ENCODE measurements around the gene SSPN.
"Not testable (repeated sequence)": the region's sequence is repeated elsewhere in the genome, so short reads cannot be mapped to it uniquely, and the experiment has no call there.

The SSPN gene

DNA sequence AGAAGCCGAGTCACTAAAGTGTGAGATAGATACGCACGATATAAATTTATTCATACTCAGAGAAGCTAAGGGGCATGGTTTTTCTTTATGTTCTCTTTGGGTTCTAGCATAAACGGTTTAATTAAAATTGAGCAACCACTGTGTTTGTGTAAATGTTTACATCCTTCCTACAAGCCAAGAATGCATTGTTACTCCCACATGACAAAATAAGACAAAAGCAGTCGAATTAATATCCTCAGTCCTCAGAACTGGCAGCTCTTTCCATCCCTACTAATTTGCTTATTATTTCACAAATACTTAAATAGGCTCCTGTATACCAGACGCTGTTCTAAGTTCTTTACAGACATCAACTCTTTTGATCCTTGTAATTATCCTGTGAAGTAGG lies 32.0 kb downstream of the SSPN start:
- no peak overlapping the region for H3K4me3 ChIP-seq (ENCODE audit: low read depth, low read length)
- TF ChIP-seq, protein P1, sequence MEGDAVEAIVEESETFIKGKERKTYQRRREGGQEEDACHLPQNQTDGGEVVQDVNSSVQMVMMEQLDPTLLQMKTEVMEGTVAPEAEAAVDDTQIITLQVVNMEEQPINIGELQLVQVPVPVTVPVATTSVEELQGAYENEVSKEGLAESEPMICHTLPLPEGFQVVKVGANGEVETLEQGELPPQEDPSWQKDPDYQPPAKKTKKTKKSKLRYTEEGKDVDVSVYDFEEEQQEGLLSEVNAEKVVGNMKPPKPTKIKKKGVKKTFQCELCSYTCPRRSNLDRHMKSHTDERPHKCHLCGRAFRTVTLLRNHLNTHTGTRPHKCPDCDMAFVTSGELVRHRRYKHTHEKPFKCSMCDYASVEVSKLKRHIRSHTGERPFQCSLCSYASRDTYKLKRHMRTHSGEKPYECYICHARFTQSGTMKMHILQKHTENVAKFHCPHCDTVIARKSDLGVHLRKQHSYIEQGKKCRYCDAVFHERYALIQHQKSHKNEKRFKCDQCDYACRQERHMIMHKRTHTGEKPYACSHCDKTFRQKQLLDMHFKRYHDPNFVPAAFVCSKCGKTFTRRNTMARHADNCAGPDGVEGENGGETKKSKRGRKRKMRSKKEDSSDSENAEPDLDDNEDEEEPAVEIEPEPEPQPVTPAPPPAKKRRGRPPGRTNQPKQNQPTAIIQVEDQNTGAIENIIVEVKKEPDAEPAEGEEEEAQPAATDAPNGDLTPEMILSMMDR (IDR thresholded peaks at IDR 0.05; ENCODE audit: low read depth, low read length), result no peak

DNA sequence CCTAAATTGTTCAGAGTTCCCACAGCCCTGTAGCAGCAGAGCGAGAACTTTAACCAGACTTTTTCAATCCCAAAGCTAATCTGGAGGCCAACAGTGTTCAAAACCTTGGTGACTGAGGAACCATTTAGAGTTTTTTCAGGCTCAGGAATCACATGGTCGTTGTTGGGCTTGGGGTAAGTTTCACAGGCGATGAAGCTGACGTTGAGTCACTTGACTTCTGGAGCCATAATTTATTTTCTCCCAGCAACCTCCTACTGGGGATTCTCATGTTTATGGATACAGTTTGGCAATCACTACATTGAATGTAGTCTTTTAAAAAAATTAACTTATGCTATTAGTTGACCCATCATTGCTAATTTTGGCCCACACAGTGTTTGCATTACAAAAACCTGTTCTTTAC lies 34.5 kb downstream of the SSPN start:
- H3K4me3 ChIP-seq (ENCODE audit: low read depth, low read length), result no peak overlapping the region
- TF ChIP-seq, protein P1 (IDR thresholded peaks at IDR 0.05; ENCODE audit: low read depth, low read length), result no peak

DNA sequence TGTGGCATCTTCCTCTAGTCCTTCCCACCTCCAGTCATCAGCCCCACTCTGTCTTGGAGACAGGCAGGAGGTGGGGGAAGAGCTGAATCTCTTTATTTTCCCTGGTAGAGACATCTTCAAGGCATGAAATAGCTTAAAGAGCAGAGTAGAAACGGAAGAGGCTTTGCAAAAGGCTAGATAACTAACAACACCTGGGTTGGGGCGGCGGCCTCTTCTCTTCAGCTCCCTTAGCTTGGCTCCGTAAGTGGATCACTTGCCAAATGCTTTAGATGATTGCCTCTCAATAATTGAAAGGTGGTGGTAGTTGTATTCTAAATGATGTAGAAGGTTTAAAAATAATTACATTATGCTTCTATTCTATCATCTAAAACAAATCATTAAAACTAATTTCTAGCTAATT lies 36.1 kb downstream of the SSPN start:
- TF ChIP-seq, protein P1 (IDR thresholded peaks at IDR 0.05; ENCODE audit: low read depth, low read length), result no peak
- H3K4me3 ChIP-seq (ENCODE audit: low read depth, low read length), result no peak overlapping the region

DNA sequence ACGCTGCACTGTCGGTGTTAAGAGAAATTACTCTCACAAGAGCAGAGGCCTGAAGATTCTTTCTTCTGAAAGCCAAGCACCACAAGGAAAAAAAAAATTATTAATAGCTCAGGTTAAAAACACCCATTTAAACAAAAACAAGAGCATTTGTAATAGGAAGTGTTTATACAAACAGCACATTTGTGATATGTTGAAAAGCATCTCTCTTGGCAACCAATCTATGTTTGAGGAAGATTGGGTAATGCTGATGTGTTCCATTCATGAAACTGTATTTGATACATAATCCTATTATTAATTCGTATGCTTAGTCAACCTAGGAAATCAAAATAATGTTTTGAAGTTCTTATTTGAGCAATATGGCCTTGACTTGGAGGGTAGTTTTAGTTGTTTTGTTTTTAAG lies 36.5 kb downstream of the SSPN start:
- H3K4me3 ChIP-seq (ENCODE audit: low read depth, low read length), result no peak overlapping the region
- TF ChIP-seq, protein P1 (IDR thresholded peaks at IDR 0.05; ENCODE audit: low read depth, low read length), result no peak

DNA sequence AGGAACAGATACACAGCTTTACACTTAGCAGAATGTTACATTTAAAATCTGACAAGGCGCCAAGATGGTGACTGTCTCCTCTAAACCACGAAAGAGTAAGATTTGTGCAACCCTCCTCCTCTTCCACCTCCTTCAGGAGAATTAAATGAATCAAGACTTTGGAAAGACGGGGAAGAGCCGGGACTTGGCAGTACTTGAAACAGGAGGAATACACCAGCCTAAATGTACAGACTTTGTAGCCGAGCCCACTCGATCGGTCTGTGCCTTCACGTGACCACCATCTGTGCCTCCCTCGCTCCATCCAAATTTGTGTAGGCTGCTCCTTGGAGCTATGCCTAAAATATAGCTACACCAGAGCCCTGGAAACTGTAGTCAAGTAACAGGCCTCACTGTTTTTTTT lies 38.3 kb downstream of the SSPN start:
- TF ChIP-seq, protein P1 (IDR thresholded peaks at IDR 0.05; ENCODE audit: low read depth, low read length), result no peak
- H3K4me3 ChIP-seq (ENCODE audit: low read depth, low read length), result no peak overlapping the region

DNA sequence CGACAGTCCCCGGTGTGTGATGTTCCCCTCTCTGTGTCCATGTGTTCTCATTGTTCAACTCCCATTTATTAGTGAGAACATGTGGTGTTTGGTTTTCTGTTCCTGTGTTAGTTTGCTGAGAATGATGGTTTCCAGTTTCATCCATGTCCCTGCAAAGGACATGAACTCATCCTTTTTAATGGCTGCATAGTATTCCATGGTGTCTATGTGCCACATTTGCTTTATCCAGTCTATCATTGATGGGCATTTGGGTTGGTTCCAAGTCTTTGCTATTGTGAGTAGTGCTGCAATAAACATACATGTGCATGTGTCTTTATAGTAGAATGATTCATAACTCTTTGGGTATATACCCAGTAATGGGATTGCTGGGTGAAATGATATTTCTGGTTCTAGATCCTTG lies 40.1 kb downstream of the SSPN start:
- not testable (repeated sequence) for H3K4me3 ChIP-seq (ENCODE audit: low read depth, low read length)

DNA sequence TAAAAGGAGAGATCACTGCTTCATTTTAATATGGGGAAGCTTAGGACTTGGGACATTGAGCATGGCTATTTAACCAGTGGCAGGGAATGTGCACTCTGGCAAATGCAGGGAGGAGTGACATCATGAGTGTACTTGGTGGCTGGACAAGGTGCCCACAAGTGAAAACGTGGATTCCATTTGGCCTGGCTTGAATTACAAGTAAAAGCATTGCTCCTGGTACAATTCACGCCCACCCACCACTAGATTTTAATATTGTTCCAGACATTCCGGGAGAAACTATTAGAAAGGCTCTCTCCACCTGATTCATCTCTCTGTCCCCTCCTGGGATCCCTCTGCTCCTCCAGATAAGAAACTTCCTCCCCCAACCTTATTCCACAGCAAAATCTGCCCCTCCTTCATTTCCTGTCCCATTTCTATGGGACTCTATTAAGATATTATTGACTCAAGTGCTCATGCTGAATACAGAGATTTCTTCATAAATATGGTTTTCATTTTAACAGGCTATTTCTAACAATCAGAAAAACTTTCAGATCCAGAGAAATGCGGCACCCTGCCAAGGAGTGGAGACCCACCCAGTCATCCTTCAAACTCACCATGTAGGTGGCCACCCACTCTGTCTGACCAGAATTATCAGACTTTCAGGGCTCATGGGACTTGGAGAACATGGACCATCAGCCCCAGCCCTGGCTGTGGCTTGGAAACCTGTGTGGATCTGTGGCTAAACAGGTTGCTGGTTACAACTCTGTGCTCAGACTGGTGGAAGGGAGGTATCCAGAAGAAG lies 43.2 kb downstream of the SSPN start:
- H3K4me3 ChIP-seq (ENCODE audit: low read depth, low read length), result no peak overlapping the region
- TF ChIP-seq, protein P1 (IDR thresholded peaks at IDR 0.05; ENCODE audit: low read depth, low read length), result no peak
